Glutamatergic neuron (in vitro differentiated cells): ENCODE data around the gene SIX4. TPM values are rescaled to one million over a fixed set of nuclear protein-coding genes. Genes with fewer than 3 reads are reported as not detected.
"Not testable (repeated sequence)": the region's sequence is repeated elsewhere in the genome, so short reads cannot be mapped to it uniquely, and the experiment has no call there.

ENCODE experiments used
- DNase-seq: peaks from one replicate; pipeline ENCODE4 v3.0.0; 2022
- H3K27ac Mint-ChIP-seq: one replicate; pipeline ENCODE4 v1.8.0; 2020; ENCODE audit warnings: mild to moderate bottlenecking, mixed read lengths, inconsistent platforms; ENCODE audit not compliant: unreplicated experiment
- H3K27me3 Mint-ChIP-seq: one replicate; pipeline ENCODE4 v1.8.0; 2020; ENCODE audit warnings: mild to moderate bottlenecking, moderate library complexity, mixed read lengths, inconsistent platforms; ENCODE audit not compliant: unreplicated experiment
- H3K36me3 Mint-ChIP-seq: one replicate; pipeline ENCODE4 v1.8.0; 2020; ENCODE audit warnings: mild to moderate bottlenecking, mixed read lengths, inconsistent platforms; ENCODE audit not compliant: unreplicated experiment
- H3K4me1 Mint-ChIP-seq: one replicate; pipeline ENCODE4 v1.8.0; 2020; ENCODE audit warnings: mild to moderate bottlenecking, low read depth, mixed read lengths, inconsistent platforms; ENCODE audit not compliant: unreplicated experiment
- H3K4me3 Mint-ChIP-seq: one replicate; pipeline ENCODE4 v1.8.0; 2020; ENCODE audit warnings: mild to moderate bottlenecking, mixed read lengths, inconsistent platforms; ENCODE audit not compliant: unreplicated experiment
- H3K9me3 Mint-ChIP-seq: one replicate; pipeline ENCODE4 v1.8.0; 2020; ENCODE audit warnings: mild to moderate bottlenecking, moderate library complexity, mixed read lengths, inconsistent platforms; ENCODE audit not compliant: unreplicated experiment
- CTCF ChIP-seq: fragments of 200-600 bp; sonication (generic); IDR thresholded peaks from one replicate; pipeline ENCODE4 v1.5.0; 2021; ENCODE audit not compliant: partially characterized antibody, unreplicated experiment
- total RNA-seq: library from RNA; stranded (reverse); fragmentation: NEBNext Ultra II Directional; extraction: Animal tissue kit (Norgen Biotek cat#: 25700); gene quantifications from one replicate; pipeline ENCODE4 v1.2.1, GENCODE V29; 2021; ENCODE audit not compliant: unreplicated experiment

SIX4 gene
- total RNA-seq, 1 donor from 2014 or later, result 22.1 TPM

DNA sequence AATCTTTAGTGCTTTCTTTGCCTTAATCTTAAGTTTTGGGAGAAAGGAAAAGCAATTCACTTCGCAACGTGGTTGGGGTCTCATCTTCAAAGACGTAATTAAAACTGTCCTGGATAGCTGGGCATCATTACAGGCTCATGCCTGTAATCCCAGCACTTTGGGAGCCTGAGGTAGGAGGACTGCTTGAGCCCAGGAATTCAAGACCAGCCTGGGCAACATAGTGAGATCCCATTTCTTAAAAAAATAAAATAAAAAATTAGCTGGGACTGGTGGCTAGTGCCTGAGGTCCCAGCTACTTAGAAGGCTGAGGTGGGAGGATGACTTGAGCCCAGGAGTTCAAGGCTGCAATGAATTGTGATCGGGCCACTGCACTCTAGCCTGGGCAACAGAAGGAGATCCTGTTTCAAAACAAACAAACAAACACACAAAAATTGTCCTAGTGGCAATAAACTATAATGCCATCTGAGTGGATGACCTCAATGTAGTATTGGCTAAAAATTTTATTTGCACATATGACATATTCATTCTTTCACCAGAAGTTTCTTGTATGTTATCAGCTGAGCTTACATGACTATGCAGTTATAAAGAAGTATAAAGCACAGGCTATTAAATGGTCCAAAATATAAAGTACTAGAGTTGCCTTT lies 8.8 kb upstream of the SIX4 start:
- DNase-seq, result no peak
- Mint-ChIP-seq H3K36me3 (no peaks in the 10 kb centered on the region), H3K9me3 (peaks cover 2% of the 10 kb centered on the region), H3K27ac (no peak overlapping the region), H3K4me1 (peaks cover 7% of the 10 kb centered on the region), H3K27me3 (peaks cover 6% of the 10 kb centered on the region), H3K4me3 (no peak overlapping the region)
- no peak for TF ChIP-seq CTCF

DNA sequence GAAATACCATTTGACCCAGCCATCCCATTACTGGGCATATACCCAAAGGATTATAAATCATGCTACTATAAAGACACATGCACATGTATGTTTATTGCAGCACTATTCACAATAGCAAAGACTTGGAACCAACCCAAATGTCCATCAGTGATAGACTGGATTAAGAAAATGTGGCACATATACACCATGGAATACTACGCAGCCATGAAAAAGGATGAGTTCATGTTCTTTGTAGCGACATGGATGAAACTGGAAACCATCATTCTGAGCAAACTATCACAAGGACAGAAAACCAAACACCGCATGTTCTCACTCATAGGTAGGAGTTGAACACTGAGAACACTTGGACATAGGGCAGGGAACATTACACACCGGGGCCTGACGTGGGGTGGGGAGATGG lies 7.1 kb upstream of the SIX4 start:
- not testable (repeated sequence) for H3K4me3 Mint-ChIP-seq, H3K36me3 Mint-ChIP-seq, H3K4me1 Mint-ChIP-seq, DNase-seq, H3K27me3 Mint-ChIP-seq, H3K9me3 Mint-ChIP-seq, H3K27ac Mint-ChIP-seq

DNA sequence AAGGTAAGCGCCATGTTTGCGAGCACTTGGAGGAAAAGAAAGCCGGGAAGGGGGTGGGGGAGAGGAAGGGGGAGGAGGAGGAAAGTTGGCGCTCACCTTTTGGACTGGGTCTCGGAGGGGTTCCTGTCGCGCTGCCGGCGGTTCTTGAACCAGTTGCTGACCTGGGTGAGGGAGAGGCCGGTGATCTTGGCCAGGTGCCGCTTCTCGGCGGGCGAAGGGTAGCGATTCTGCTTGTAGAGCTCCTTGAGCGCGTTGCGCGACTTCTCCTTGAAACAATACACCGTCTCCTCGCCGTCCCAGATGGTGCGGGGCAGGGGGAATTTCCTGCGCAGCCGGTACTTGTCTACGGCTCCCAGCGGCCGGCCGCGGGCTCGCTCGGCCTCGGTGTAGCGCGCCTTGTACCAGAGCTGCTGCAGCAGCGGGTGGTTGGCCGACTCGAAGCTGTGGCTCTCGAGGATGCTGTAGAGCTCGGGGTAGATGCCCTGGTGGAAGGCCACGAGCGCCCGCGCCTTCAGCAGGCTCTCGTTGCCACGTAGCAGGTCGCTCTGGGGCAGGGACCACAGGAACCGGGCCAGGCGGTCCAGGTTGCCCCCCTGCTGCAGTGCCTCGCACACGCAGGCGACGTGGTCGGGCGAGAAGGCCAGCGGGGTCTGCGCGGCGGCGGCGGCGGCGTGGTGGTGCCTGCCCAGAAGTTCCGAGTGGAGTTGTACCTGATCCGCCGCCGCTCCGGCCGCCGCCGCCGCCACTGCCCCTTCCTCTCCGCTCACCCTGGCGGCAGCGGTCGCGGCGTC lies 840 bp downstream of the SIX4 start:
- no peaks in the 10 kb centered on the region for H3K36me3 Mint-ChIP-seq

DNA sequence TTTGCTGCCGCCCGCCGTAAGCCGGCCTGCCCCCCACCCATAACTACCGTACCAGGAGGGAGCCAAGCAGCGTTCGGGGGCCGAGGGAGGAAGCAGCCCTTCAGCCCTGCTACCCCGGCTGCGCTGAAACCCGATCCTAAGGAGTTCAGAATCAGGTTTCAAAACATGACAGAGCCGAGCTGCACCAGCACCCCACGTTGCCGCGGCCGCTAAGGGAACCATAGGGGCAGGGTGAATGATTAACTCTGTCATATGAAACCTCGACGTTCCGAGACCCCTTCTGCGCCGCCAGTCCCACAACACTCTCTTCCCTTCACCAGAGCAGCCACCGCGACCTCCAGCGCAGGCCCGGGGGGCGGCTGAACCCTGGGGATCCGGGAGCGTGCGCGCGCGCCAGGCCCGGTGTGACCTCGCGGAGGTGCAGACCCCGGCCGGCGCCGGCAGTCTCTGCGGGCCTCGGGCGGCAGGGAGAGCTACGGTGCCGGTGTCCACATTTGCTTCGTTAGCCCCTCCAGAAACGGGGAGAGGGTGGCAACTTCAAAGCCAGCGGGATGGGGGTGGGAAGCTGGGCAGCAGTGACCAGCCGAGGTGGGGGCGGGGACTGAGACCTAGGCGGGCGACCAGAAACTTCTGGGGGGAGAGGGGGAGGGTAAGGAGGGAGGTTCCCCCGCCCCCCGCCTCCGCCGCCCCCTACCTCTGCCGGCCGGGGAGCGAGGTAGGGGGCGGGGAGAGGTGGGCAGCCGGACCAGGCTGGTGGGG lies 1.6 kb downstream of the SIX4 start:
- TF ChIP-seq CTCF, result no peak
- Mint-ChIP-seq H3K9me3 (peaks cover 18% of the 10 kb centered on the region), H3K4me1 (peaks cover 15% of the 10 kb centered on the region), H3K4me3 (peak overlapping the region; percentile 94), H3K27me3 (peaks cover 14% of the 10 kb centered on the region), H3K27ac (peak overlapping the region; percentile 82), H3K36me3 (no peaks in the 10 kb centered on the region)
- DNase-seq, result peak; percentile 71

More for the DNA sequence above, 840 bp downstream of the SIX4 start:
- Mint-ChIP-seq H3K4me1 (peaks cover 15% of the 10 kb centered on the region), H3K27me3 (peaks cover 14% of the 10 kb centered on the region), H3K27ac (peak overlapping the region; percentile 82), H3K9me3 (peaks cover 18% of the 10 kb centered on the region), H3K4me3 (peak overlapping the region; percentile 88)
- peak; percentile 69 for DNase-seq
- no peak for TF ChIP-seq CTCF

DNA sequence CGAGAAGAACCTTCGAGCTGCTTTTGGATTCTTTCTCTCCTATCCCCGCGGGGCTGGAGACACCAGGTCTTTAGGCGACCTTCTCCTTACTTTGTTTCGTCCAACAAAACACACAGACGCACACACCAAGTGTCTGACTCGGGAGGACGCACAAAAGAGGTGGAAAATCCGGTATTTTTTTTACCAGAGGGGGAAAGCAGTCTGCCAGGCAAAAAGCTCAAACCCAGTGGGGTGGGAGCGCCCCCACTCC lies 2.1 kb downstream of the SIX4 start:
- no peak for DNase-seq
- H3K9me3 Mint-ChIP-seq, result peaks cover 18% of the 10 kb centered on the region
- H3K4me1 Mint-ChIP-seq, result peaks cover 15% of the 10 kb centered on the region
- no peak for TF ChIP-seq CTCF
- peaks cover 14% of the 10 kb centered on the region for H3K27me3 Mint-ChIP-seq
- peak overlapping the region; percentile 94 for H3K4me3 Mint-ChIP-seq
- H3K36me3 Mint-ChIP-seq, result no peaks in the 10 kb centered on the region
- peak overlapping the region; percentile 82 for H3K27ac Mint-ChIP-seq
